ENCODE results near the gene GRN.

DNA sequence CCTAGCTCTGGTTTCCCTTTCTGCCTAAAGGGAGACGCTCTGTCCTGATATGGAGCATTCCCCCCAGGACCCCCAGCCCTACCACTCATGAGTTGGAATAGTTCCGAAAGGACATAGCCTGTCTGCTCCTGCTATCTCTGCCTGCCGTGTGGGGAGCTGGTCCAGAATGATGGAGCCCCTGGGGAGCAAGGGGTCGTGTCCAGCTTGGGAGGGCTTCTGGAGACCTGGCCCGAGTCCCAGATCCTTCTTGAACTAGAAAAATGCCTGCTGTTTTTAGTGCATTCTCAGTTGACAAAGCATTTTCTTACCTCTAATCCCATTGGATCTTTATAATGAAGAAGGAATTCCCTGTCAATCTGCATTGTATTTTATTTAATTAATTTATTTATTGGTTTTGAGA is 9.1 kb upstream of the GRN start:
- TF ChIP-seq, protein P1, sequence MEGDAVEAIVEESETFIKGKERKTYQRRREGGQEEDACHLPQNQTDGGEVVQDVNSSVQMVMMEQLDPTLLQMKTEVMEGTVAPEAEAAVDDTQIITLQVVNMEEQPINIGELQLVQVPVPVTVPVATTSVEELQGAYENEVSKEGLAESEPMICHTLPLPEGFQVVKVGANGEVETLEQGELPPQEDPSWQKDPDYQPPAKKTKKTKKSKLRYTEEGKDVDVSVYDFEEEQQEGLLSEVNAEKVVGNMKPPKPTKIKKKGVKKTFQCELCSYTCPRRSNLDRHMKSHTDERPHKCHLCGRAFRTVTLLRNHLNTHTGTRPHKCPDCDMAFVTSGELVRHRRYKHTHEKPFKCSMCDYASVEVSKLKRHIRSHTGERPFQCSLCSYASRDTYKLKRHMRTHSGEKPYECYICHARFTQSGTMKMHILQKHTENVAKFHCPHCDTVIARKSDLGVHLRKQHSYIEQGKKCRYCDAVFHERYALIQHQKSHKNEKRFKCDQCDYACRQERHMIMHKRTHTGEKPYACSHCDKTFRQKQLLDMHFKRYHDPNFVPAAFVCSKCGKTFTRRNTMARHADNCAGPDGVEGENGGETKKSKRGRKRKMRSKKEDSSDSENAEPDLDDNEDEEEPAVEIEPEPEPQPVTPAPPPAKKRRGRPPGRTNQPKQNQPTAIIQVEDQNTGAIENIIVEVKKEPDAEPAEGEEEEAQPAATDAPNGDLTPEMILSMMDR (IDR thresholded peaks at IDR 0.05) = no peak
- no peak for TF ChIP-seq POLR2A (IDR thresholded peaks at IDR 0.05)
